CD14-positive monocyte (primary cell): ENCODE results near the gene MFRP. TPM values are rescaled to one million over a fixed set of nuclear protein-coding genes. Genes with fewer than 3 reads are reported as not detected.

Source experiments
- DNase-seq, 3 donors: peaks; one replicate each; pipeline ENCODE4 v3.0.0-alpha.2; 2011 to 2022
- H2AFZ ChIP-seq: 2 replicates; pipeline ENCODE4 v1.6.0; 2012; ENCODE audit warnings: mild to moderate bottlenecking, low read depth, low read length, inconsistent platforms; ENCODE audit not compliant: insufficient read depth, poor library complexity, severe bottlenecking
- H3K27ac ChIP-seq, 2 donors: 1 replicate in 1 of 2; 2 replicates in 1 of 2; pipeline ENCODE4 v1.5.1; 2012 to 2013; ENCODE audit warnings: low read length in 2 of 2, control low read depth in 1 of 2, inconsistent platforms in 1 of 2, low read depth in 1 of 2, mild to moderate bottlenecking in 1 of 2
- H3K27me3 ChIP-seq, 2 donors: one replicate each; pipeline versions ENCODE4 v1.6.0 to v1.6.1; 2011 to 2013; ENCODE audit warnings: low read length in 2 of 2; ENCODE audit not compliant: control insufficient read depth in 2 of 2, insufficient read depth in 2 of 2
- H3K36me3 ChIP-seq, 2 donors: replicated peaks in 1 of 2; 1 replicate in 1 of 2; 2 replicates in 1 of 2; pipeline versions ENCODE4 v1.5.1 to v1.6.1; 2012 to 2013; ENCODE audit warnings: low read length in 2 of 2, control low read depth in 1 of 2, inconsistent platforms in 1 of 2, mild to moderate bottlenecking in 1 of 2; ENCODE audit not compliant: insufficient read depth in 2 of 2, control insufficient read depth in 1 of 2
- H3K4me1 ChIP-seq, 2 donors: 1 replicate in 1 of 2; 2 replicates in 1 of 2; pipeline versions ENCODE4 v1.5.1 to v1.6.1; 2012 to 2013; ENCODE audit warnings: low read length in 2 of 2, control low read depth in 1 of 2, inconsistent platforms in 1 of 2, mild to moderate bottlenecking in 1 of 2, moderate library complexity in 1 of 2; ENCODE audit not compliant: insufficient read depth in 2 of 2, control insufficient read depth in 1 of 2
- H3K4me2 ChIP-seq: replicated peaks from 2 replicates; pipeline ENCODE3; 2012; ENCODE audit warnings: low read length, moderate library complexity, mild to moderate bottlenecking; ENCODE audit not compliant: poor library complexity, severe bottlenecking; ENCODE audit errors: extremely low read depth
- H3K4me3 ChIP-seq, 3 experiments: fragments of 200-600 bp in 1 of 3; sonication (generic) in 1 of 3; replicated peaks in 1 of 3; 1 replicate in 2 of 3; 2 replicates in 1 of 3; pipeline ENCODE4 v1.5.1; 2011 to 2013; ENCODE audit warnings: low read length in 3 of 3, mild to moderate bottlenecking in 3 of 3, control low read depth in 2 of 3, low read depth in 2 of 3, inconsistent platforms in 1 of 3, moderate library complexity in 1 of 3
- H3K79me2 ChIP-seq: 2 replicates; pipeline ENCODE4 v1.6.0; 2012; ENCODE audit warnings: mild to moderate bottlenecking, control low read depth, inconsistent platforms, low read length, moderate library complexity; ENCODE audit not compliant: insufficient read depth
- H3K9ac ChIP-seq: 2 replicates; pipeline ENCODE4 v1.6.0; 2017; ENCODE audit warnings: low read length, mild to moderate bottlenecking; ENCODE audit not compliant: insufficient read depth, poor library complexity, severe bottlenecking
- H3K9me3 ChIP-seq, 2 donors: replicated peaks in 1 of 2; 1 replicate in 1 of 2; 2 replicates in 1 of 2; pipeline versions ENCODE4 v1.5.1 to v1.6.1; 2012 to 2013; ENCODE audit warnings: low read length in 2 of 2, control low read depth in 1 of 2; ENCODE audit not compliant: control insufficient read depth in 1 of 2, insufficient read depth in 1 of 2
- H4K20me1 ChIP-seq: 2 replicates; pipeline ENCODE4 v1.6.0; 2012; ENCODE audit warnings: mild to moderate bottlenecking, low read length, control low read depth, moderate library complexity; ENCODE audit not compliant: insufficient read depth
- H3K27ac Mint-ChIP-seq, 7 donors: one replicate each; pipeline ENCODE4 v1.8.0; 2020; ENCODE audit warnings: mild to moderate bottlenecking in 7 of 7, mixed read lengths in 7 of 7, moderate library complexity in 6 of 7, inconsistent platforms in 2 of 7
- H3K27me3 Mint-ChIP-seq, 3 donors: one replicate each; pipeline ENCODE4 v1.8.0; 2021 to 2022; ENCODE audit warnings: low read depth in 3 of 3, mild to moderate bottlenecking in 3 of 3, mixed read lengths in 3 of 3, moderate library complexity in 3 of 3, inconsistent platforms in 1 of 3
- H3K36me3 Mint-ChIP-seq, 2 donors: one replicate each; pipeline ENCODE4 v1.8.0; 2020; ENCODE audit warnings: mixed read lengths in 2 of 2, inconsistent platforms in 1 of 2, mild to moderate bottlenecking in 1 of 2
- H3K4me1 Mint-ChIP-seq: one replicate; pipeline ENCODE4 v1.8.0; 2020; ENCODE audit warnings: mild to moderate bottlenecking, mixed read lengths
- H3K4me3 Mint-ChIP-seq, 2 donors: one replicate each; pipeline ENCODE4 v1.8.0; 2020; ENCODE audit warnings: mild to moderate bottlenecking in 2 of 2, mixed read lengths in 2 of 2, moderate library complexity in 1 of 2
- H3K9me3 Mint-ChIP-seq, 7 donors: one replicate each; pipeline ENCODE4 v1.8.0; 2020 to 2022; ENCODE audit warnings: mixed read lengths in 7 of 7, mild to moderate bottlenecking in 6 of 7, moderate library complexity in 6 of 7, inconsistent platforms in 2 of 7
- WGBS: methylation state at CpG from one replicate; pipeline ENCODE4 v1.1.5; 2013; ENCODE audit warnings: missing lambda C conversion rate; ENCODE audit not compliant: insufficient coverage; 5-methylcytosine and 5-hydroxymethylcytosine counted together
- intact Hi-C, 2 donors: fragments of 100-400 bp; cut with micrococcal nuclease; formaldehyde crosslinking; loops; one replicate each; pipeline versions ENCODE4 v1.15.0 to v1.15.1; 2023
- polyA plus RNA-seq, 3 donors: library from polyadenylated mRNA; depleted of rRNA in 1 of 3; unstranded in 2 of 3; stranded (reverse) in 1 of 3; fragments of 300-500 nt in 2 of 3; fragments of >200 nt in 1 of 3; fragmentation: Illumina TruSeq in 2 of 3; gene quantifications; 1 replicate in 2 of 3; 2 replicates in 1 of 3; pipeline ENCODE4 v1.2.3, GENCODE V29; 2012 to 2021
- TF ChIP-seq, protein P1 (sequence below): fragments of 200-600 bp; IDR thresholded peaks from one replicate; pipeline ENCODE4 v1.8.0; 2022; ENCODE audit warnings: antibody characterized with exemption, mild to moderate bottlenecking

MFRP gene
- polyA plus RNA-seq, 3 donors, result not detected

DNA sequence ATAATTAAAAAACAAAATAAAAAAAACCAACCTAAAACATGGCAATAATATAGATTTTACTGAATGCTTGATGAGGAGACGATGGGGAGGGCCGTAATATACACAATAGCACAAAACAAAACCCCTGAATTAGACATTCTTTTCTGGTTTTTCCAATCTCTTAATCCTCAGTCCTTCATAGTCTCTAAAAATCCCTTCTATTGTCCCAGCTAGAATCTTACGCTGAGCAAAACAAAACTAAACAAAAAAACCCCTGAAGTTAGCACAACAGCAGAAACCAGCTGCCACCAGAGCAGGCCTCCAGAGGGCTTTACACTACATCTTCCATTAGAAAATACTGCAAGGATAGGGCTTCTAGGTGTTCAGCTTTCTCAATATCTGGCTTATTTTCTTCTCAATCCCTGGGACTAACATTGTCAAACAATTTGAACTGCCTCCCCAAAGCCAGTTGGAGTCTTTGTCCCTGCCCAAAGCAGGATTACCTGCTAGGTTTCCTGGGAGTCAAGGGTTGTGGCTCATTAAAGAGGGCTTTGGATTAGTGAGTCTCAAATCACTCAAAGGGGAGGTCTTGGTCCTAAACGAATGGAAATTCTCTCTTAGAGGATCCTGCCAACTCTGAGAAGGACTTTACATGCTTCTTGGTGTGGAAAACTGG is 14.3 kb downstream of the MFRP start:
- Histone ChIP-seq H4K20me1 (no peaks in the 10 kb centered on the region), H3K79me2 (peaks cover 27% of the 10 kb centered on the region), H3K4me3 (no peak overlapping the region), H2AFZ (peak overlapping the region; percentile 94), H3K36me3 (peaks cover 0 to 9% of the 10 kb centered on the region in 2 donors), H3K27me3 (no peaks in the 10 kb centered on the region), H3K9me3 (no peaks in the 10 kb centered on the region), H3K27ac (no peak overlapping the region), H3K4me2 (no peak overlapping the region), H3K9ac (no peak overlapping the region), H3K4me1 (peaks cover 15 to 21% of the 10 kb centered on the region in 2 donors)
- DNase-seq, result no peak
- peaks cover 19% of the 10 kb centered on the region for H3K4me1 Mint-ChIP-seq
- peaks cover 8 to 14% of the 10 kb centered on the region in 2 donors for H3K36me3 Mint-ChIP-seq
- peaks cover 6 to 14% (median 12%) of the 10 kb centered on the region in 3 donors for H3K27me3 Mint-ChIP-seq
- H3K9me3 Mint-ChIP-seq, result no peaks in the 10 kb centered on the region
- 100% methylated on average over 2 of the region's 4 CpGs for WGBS
- no peak overlapping the region for H3K4me3 Mint-ChIP-seq
- H3K27ac Mint-ChIP-seq, result peak overlapping the region in 2 of 7 donors; percentile 31 to 43
- TF ChIP-seq, protein P1, sequence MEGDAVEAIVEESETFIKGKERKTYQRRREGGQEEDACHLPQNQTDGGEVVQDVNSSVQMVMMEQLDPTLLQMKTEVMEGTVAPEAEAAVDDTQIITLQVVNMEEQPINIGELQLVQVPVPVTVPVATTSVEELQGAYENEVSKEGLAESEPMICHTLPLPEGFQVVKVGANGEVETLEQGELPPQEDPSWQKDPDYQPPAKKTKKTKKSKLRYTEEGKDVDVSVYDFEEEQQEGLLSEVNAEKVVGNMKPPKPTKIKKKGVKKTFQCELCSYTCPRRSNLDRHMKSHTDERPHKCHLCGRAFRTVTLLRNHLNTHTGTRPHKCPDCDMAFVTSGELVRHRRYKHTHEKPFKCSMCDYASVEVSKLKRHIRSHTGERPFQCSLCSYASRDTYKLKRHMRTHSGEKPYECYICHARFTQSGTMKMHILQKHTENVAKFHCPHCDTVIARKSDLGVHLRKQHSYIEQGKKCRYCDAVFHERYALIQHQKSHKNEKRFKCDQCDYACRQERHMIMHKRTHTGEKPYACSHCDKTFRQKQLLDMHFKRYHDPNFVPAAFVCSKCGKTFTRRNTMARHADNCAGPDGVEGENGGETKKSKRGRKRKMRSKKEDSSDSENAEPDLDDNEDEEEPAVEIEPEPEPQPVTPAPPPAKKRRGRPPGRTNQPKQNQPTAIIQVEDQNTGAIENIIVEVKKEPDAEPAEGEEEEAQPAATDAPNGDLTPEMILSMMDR, result no peak
- intact Hi-C loops, result no loop called here

DNA sequence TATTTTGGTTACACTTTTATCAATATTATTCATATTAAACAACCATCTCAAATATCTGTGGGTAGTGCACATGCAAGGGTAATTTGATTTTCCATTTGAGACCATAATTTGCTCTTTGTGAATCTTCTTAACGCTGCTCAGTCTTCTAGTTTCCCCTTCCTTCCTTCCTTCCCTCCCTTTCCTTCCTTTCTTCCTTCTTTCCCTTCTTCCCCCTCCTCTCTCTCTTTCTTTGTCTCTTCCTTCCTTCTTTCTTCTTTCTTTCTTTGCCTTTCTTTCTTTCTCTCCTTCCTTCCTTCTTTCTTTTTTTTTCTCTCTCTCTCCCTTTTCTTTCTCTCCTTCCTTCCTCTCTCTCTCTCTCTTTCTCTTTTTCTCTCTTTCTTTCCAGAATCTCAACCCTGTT is 16.3 kb downstream of the MFRP start:
- Histone ChIP-seq H3K9me3 (no peaks in the 10 kb centered on the region), H3K79me2 (peaks cover 8% of the 10 kb centered on the region), H3K9ac (no peak overlapping the region), H2AFZ (no peak overlapping the region), H3K4me1 (peaks cover 12 to 14% of the 10 kb centered on the region in 2 donors), H3K27ac (no peak overlapping the region), H4K20me1 (no peaks in the 10 kb centered on the region), H3K4me3 (no peak overlapping the region), H3K36me3 (no peaks in the 10 kb centered on the region), H3K4me2 (no peak overlapping the region), H3K27me3 (no peaks in the 10 kb centered on the region)
- H3K27ac Mint-ChIP-seq, result no peak overlapping the region
- 15% methylated on average over 1 of the region's 1 CpG for WGBS
- TF ChIP-seq, protein P1, result no peak
- H3K4me3 Mint-ChIP-seq, result no peak overlapping the region
- DNase-seq, result no peak
- peaks cover 8% of the 10 kb centered on the region for H3K4me1 Mint-ChIP-seq
- no peaks in the 10 kb centered on the region for H3K36me3 Mint-ChIP-seq
- H3K27me3 Mint-ChIP-seq, result peaks cover 7 to 14% (median 13%) of the 10 kb centered on the region in 3 donors
- H3K9me3 Mint-ChIP-seq, result no peaks in the 10 kb centered on the region
- intact Hi-C loops, result no loop called here
